ENCODE results near the gene NUP43. TPM values are rescaled to one million over a fixed set of nuclear protein-coding genes. Genes with fewer than 3 reads are reported as not detected.

Gene NUP43
- total and polyA plus RNA-seq, 2 of the 13 experiments (the other 11 are each of a cell fraction or from before 2014, with no cell fraction given), result 38.9 to 85.1 TPM

GRCh38 chr6:149717588-149718458 lies 28.5 kb downstream of the NUP43 start, which contains the start of gene LATS1 (continued):
- TF ChIP-seq MAFG (CRISPR knock-in tag; IDR thresholded peaks at IDR 0.05) (no peak), SRSF4 (IDR thresholded peaks at IDR 0.05; ENCODE audit: low read depth, low read length, poor library complexity, severe bottlenecking) (peak; percentile 80), ZNF562 (CRISPR knock-in tag; IDR thresholded peaks at IDR 0.05; ENCODE audit: borderline replicate concordance) (no peak), CREBL2 (CRISPR knock-in tag; IDR thresholded peaks at IDR 0.05; ENCODE audit: borderline replicate concordance) (peak; percentile 85), NONO (IDR thresholded peaks at IDR 0.05) (no peak), NONO (CRISPR knock-in tag; conservative IDR thresholded peaks at IDR 0.05) (peak; percentile 99), SNAPC4 (CRISPR knock-in tag; IDR thresholded peaks at IDR 0.05) (no peak; the same call in none of the 2 replicates), ZNF800 (CRISPR knock-in tag; IDR thresholded peaks at IDR 0.05) (peak; percentile 24), MAF1 (CRISPR knock-in tag; IDR thresholded peaks at IDR 0.05; ENCODE audit: borderline replicate concordance) (peak; percentile 76), ZKSCAN5 (CRISPR knock-in tag; IDR thresholded peaks at IDR 0.05) (no peak), WIZ (CRISPR knock-in tag; IDR thresholded peaks at IDR 0.05) (peak; percentile 77), TFE3 (CRISPR knock-in tag; IDR thresholded peaks at IDR 0.05) (peak; percentile 67; the same call in 1 of the 2 replicates), MED13 (CRISPR knock-in tag; IDR thresholded peaks at IDR 0.05) (peak; percentile 69), SALL1 (CRISPR knock-in tag; IDR thresholded peaks at IDR 0.05) (peak; percentile 90), SP1 (IDR thresholded peaks at IDR 0.05) (no peak), SP1 (CRISPR knock-in tag; IDR thresholded peaks at IDR 0.05) (peak; percentile 26), ATF6 (CRISPR knock-in tag; conservative IDR thresholded peaks at IDR 0.05) (peak; percentile 2; the same call in 1 of the 2 replicates), FOXP1 (IDR thresholded peaks at IDR 0.05) (no peak), FOXP1 (CRISPR knock-in tag; IDR thresholded peaks at IDR 0.05) (no peak), MIER3 (CRISPR knock-in tag; IDR thresholded peaks at IDR 0.05; ENCODE audit: borderline replicate concordance) (peak; percentile 71; the same call in 1 of the 2 replicates)

All from HepG2 (cell line).